CD14-positive monocyte (primary cell): ENCODE data around the gene BMPER. TPM values are rescaled to one million over a fixed set of nuclear protein-coding genes. Genes with fewer than 3 reads are reported as not detected.

ENCODE experiments used
- DNase-seq, 3 donors: peaks; one replicate each; pipeline ENCODE4 v3.0.0-alpha.2; 2011 to 2022
- H2AFZ ChIP-seq: 2 replicates; pipeline ENCODE4 v1.6.0; 2012; ENCODE audit warnings: mild to moderate bottlenecking, low read depth, low read length, inconsistent platforms; ENCODE audit not compliant: insufficient read depth, poor library complexity, severe bottlenecking
- H3K27ac ChIP-seq, 2 donors: 1 replicate in 1 of 2; 2 replicates in 1 of 2; pipeline ENCODE4 v1.5.1; 2012 to 2013; ENCODE audit warnings: low read length in 2 of 2, control low read depth in 1 of 2, inconsistent platforms in 1 of 2, low read depth in 1 of 2, mild to moderate bottlenecking in 1 of 2
- H3K27me3 ChIP-seq, 2 donors: one replicate each; pipeline versions ENCODE4 v1.6.0 to v1.6.1; 2011 to 2013; ENCODE audit warnings: low read length in 2 of 2; ENCODE audit not compliant: control insufficient read depth in 2 of 2, insufficient read depth in 2 of 2
- H3K36me3 ChIP-seq, 2 donors: replicated peaks in 1 of 2; 1 replicate in 1 of 2; 2 replicates in 1 of 2; pipeline versions ENCODE4 v1.5.1 to v1.6.1; 2012 to 2013; ENCODE audit warnings: low read length in 2 of 2, control low read depth in 1 of 2, inconsistent platforms in 1 of 2, mild to moderate bottlenecking in 1 of 2; ENCODE audit not compliant: insufficient read depth in 2 of 2, control insufficient read depth in 1 of 2
- H3K4me1 ChIP-seq, 2 donors: 1 replicate in 1 of 2; 2 replicates in 1 of 2; pipeline versions ENCODE4 v1.5.1 to v1.6.1; 2012 to 2013; ENCODE audit warnings: low read length in 2 of 2, control low read depth in 1 of 2, inconsistent platforms in 1 of 2, mild to moderate bottlenecking in 1 of 2, moderate library complexity in 1 of 2; ENCODE audit not compliant: insufficient read depth in 2 of 2, control insufficient read depth in 1 of 2
- H3K4me2 ChIP-seq: replicated peaks from 2 replicates; pipeline ENCODE3; 2012; ENCODE audit warnings: low read length, moderate library complexity, mild to moderate bottlenecking; ENCODE audit not compliant: poor library complexity, severe bottlenecking; ENCODE audit errors: extremely low read depth
- H3K4me3 ChIP-seq, 3 experiments: fragments of 200-600 bp in 1 of 3; sonication (generic) in 1 of 3; replicated peaks in 1 of 3; 1 replicate in 2 of 3; 2 replicates in 1 of 3; pipeline ENCODE4 v1.5.1; 2011 to 2013; ENCODE audit warnings: low read length in 3 of 3, mild to moderate bottlenecking in 3 of 3, control low read depth in 2 of 3, low read depth in 2 of 3, inconsistent platforms in 1 of 3, moderate library complexity in 1 of 3
- H3K79me2 ChIP-seq: 2 replicates; pipeline ENCODE4 v1.6.0; 2012; ENCODE audit warnings: mild to moderate bottlenecking, control low read depth, inconsistent platforms, low read length, moderate library complexity; ENCODE audit not compliant: insufficient read depth
- H3K9ac ChIP-seq: 2 replicates; pipeline ENCODE4 v1.6.0; 2017; ENCODE audit warnings: low read length, mild to moderate bottlenecking; ENCODE audit not compliant: insufficient read depth, poor library complexity, severe bottlenecking
- H3K9me3 ChIP-seq, 2 donors: replicated peaks in 1 of 2; 1 replicate in 1 of 2; 2 replicates in 1 of 2; pipeline versions ENCODE4 v1.5.1 to v1.6.1; 2012 to 2013; ENCODE audit warnings: low read length in 2 of 2, control low read depth in 1 of 2; ENCODE audit not compliant: control insufficient read depth in 1 of 2, insufficient read depth in 1 of 2
- H4K20me1 ChIP-seq: 2 replicates; pipeline ENCODE4 v1.6.0; 2012; ENCODE audit warnings: mild to moderate bottlenecking, low read length, control low read depth, moderate library complexity; ENCODE audit not compliant: insufficient read depth
- H3K27ac Mint-ChIP-seq, 7 donors: one replicate each; pipeline ENCODE4 v1.8.0; 2020; ENCODE audit warnings: mild to moderate bottlenecking in 7 of 7, mixed read lengths in 7 of 7, moderate library complexity in 6 of 7, inconsistent platforms in 2 of 7
- H3K27me3 Mint-ChIP-seq, 3 donors: one replicate each; pipeline ENCODE4 v1.8.0; 2021 to 2022; ENCODE audit warnings: low read depth in 3 of 3, mild to moderate bottlenecking in 3 of 3, mixed read lengths in 3 of 3, moderate library complexity in 3 of 3, inconsistent platforms in 1 of 3
- H3K36me3 Mint-ChIP-seq, 2 donors: one replicate each; pipeline ENCODE4 v1.8.0; 2020; ENCODE audit warnings: mixed read lengths in 2 of 2, inconsistent platforms in 1 of 2, mild to moderate bottlenecking in 1 of 2
- H3K4me1 Mint-ChIP-seq: one replicate; pipeline ENCODE4 v1.8.0; 2020; ENCODE audit warnings: mild to moderate bottlenecking, mixed read lengths
- H3K4me3 Mint-ChIP-seq, 2 donors: one replicate each; pipeline ENCODE4 v1.8.0; 2020; ENCODE audit warnings: mild to moderate bottlenecking in 2 of 2, mixed read lengths in 2 of 2, moderate library complexity in 1 of 2
- H3K9me3 Mint-ChIP-seq, 7 donors: one replicate each; pipeline ENCODE4 v1.8.0; 2020 to 2022; ENCODE audit warnings: mixed read lengths in 7 of 7, mild to moderate bottlenecking in 6 of 7, moderate library complexity in 6 of 7, inconsistent platforms in 2 of 7
- WGBS: methylation state at CpG from one replicate; pipeline ENCODE4 v1.1.5; 2013; ENCODE audit warnings: missing lambda C conversion rate; ENCODE audit not compliant: insufficient coverage; 5-methylcytosine and 5-hydroxymethylcytosine counted together
- intact Hi-C, 2 donors: fragments of 100-400 bp; cut with micrococcal nuclease; formaldehyde crosslinking; loops; one replicate each; pipeline versions ENCODE4 v1.15.0 to v1.15.1; 2023
- polyA plus RNA-seq, 3 donors: library from polyadenylated mRNA; depleted of rRNA in 1 of 3; unstranded in 2 of 3; stranded (reverse) in 1 of 3; fragments of 300-500 nt in 2 of 3; fragments of >200 nt in 1 of 3; fragmentation: Illumina TruSeq in 2 of 3; gene quantifications; 1 replicate in 2 of 3; 2 replicates in 1 of 3; pipeline ENCODE4 v1.2.3, GENCODE V29; 2012 to 2021
- TF ChIP-seq, protein P1 (sequence below): fragments of 200-600 bp; IDR thresholded peaks from one replicate; pipeline ENCODE4 v1.8.0; 2022; ENCODE audit warnings: antibody characterized with exemption, mild to moderate bottlenecking

BMPER gene
- polyA plus RNA-seq, 3 donors, result not detected

DNA sequence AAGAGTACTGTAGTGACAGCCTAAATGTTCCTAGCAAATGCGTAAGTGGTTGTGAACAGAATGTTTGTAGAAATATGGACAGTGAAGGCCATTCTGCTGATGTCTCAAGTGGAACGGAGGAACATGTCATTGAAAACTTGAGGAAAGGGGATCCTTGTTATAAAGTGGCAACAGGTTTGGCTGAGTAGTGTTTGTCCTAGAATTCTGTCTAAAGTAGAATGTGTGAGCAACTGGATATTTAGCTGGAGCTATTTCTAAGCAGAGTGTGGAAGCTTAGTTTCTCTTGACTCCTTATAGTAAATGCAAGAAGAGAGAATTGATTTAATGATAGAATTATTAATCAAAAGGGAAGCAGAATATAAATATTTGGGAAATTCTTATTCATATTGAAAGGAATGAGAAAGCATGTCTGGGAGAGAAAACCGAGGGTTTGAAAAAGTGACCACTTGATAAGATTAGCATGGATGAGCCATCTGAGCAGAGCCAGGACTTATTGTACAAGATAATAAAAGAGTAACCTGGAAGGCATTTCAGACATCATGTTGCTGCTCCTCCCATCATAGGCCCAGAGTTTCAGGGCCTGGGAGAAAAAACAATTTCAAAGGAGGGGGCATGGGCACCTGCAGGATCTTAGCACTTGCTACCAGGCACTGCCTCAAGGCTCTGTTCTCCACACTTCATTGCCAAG lies 276.1 kb downstream of the BMPER start:
- Histone ChIP-seq H3K4me2 (no peak overlapping the region), H3K27ac (no peak overlapping the region), H3K9me3 (peaks cover 11 to 20% of the 10 kb centered on the region in 2 donors), H3K9ac (no peak overlapping the region), H3K27me3 (no peaks in the 10 kb centered on the region), H3K36me3 (no peaks in the 10 kb centered on the region), H3K4me3 (no peak overlapping the region), H2AFZ (no peak overlapping the region), H3K79me2 (no peaks in the 10 kb centered on the region), H4K20me1 (no peaks in the 10 kb centered on the region), H3K4me1 (no peaks in the 10 kb centered on the region)
- no peaks in the 10 kb centered on the region for H3K4me1 Mint-ChIP-seq
- no peak overlapping the region for H3K4me3 Mint-ChIP-seq
- no peak overlapping the region for H3K27ac Mint-ChIP-seq
- peaks cover 0 to 2% (median 0%) of the 10 kb centered on the region in 3 donors for H3K27me3 Mint-ChIP-seq
- intact Hi-C loops, result no loop called here
- TF ChIP-seq, protein P1, sequence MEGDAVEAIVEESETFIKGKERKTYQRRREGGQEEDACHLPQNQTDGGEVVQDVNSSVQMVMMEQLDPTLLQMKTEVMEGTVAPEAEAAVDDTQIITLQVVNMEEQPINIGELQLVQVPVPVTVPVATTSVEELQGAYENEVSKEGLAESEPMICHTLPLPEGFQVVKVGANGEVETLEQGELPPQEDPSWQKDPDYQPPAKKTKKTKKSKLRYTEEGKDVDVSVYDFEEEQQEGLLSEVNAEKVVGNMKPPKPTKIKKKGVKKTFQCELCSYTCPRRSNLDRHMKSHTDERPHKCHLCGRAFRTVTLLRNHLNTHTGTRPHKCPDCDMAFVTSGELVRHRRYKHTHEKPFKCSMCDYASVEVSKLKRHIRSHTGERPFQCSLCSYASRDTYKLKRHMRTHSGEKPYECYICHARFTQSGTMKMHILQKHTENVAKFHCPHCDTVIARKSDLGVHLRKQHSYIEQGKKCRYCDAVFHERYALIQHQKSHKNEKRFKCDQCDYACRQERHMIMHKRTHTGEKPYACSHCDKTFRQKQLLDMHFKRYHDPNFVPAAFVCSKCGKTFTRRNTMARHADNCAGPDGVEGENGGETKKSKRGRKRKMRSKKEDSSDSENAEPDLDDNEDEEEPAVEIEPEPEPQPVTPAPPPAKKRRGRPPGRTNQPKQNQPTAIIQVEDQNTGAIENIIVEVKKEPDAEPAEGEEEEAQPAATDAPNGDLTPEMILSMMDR, result no peak
- peaks cover 4 to 13% (median 7%) of the 10 kb centered on the region in 7 donors for H3K9me3 Mint-ChIP-seq
- WGBS, result 100% methylated on average over 2 of the region's 3 CpGs
- no peak for DNase-seq
- H3K36me3 Mint-ChIP-seq, result no peaks in the 10 kb centered on the region

DNA sequence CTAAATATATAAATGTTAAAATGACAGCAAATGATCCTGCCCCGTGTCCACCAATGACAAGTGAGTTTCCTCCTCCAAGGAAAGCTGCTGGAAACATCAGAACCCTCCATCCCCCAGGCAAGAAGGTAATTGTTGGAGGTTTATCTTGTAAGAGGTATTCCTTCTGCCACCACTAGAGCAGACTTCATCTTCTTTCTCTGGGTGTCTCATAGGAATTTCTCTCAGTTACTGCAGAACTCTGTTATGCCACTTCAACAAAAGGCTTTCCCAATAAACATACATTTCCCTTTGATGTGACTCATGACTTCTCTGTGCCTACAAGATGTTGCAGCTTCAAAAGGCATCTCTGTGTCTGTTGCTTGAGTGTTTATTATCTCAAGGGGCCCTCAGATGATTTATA lies 279.1 kb downstream of the BMPER start:
- Histone ChIP-seq H3K27me3 (no peaks in the 10 kb centered on the region), H2AFZ (no peak overlapping the region), H3K79me2 (no peaks in the 10 kb centered on the region), H3K4me2 (no peak overlapping the region), H3K36me3 (no peaks in the 10 kb centered on the region), H3K4me1 (no peaks in the 10 kb centered on the region), H3K27ac (no peak overlapping the region), H3K4me3 (no peak overlapping the region), H3K9me3 (peaks cover 12 to 18% of the 10 kb centered on the region in 2 donors), H3K9ac (no peak overlapping the region), H4K20me1 (no peaks in the 10 kb centered on the region)
- Mint-ChIP-seq H3K27ac (no peak overlapping the region), H3K27me3 (peaks cover 0 to 2% (median 0%) of the 10 kb centered on the region in 3 donors), H3K36me3 (no peaks in the 10 kb centered on the region), H3K4me3 (no peak overlapping the region), H3K9me3 (peaks cover 4 to 16% (median 7%) of the 10 kb centered on the region in 7 donors), H3K4me1 (no peaks in the 10 kb centered on the region)
- intact Hi-C loops, result no loop called here
- no CpG with 5 or more reads among the region's 1 CpG for WGBS
- TF ChIP-seq, protein P1, result no peak
- DNase-seq, result no peak
